GM18502 (cell line): ENCODE data around the gene PATJ.
"Not testable (repeated sequence)": the region's sequence is repeated elsewhere in the genome, so short reads cannot be mapped to it uniquely, and the experiment has no call there.

Experiments
- ATAC-seq: cut with Tn5 transposase; IDR thresholded peaks from one replicate; pipeline ENCODE4 v1.9.1; 2021; ENCODE audit warnings: mild to moderate bottlenecking; ENCODE audit not compliant: unreplicated experiment, poor library complexity

PATJ gene

GRCh38 chr1:61936839-61937238, 194.6 kb downstream of the PATJ start:
- ATAC-seq = no peak

GRCh38 chr1:61941794-61942193, 199.5 kb downstream of the PATJ start:
- no peak for ATAC-seq

- no peak for ATAC-seq
Observed at GRCh38 chr1:61942856-61943255, 200.6 kb downstream of the PATJ start.

GRCh38 chr1:61948685-61949084, 206.4 kb downstream of the PATJ start:
- ATAC-seq = not testable (repeated sequence)

- ATAC-seq = no peak
Observed at GRCh38 chr1:61950418-61950817, 208.1 kb downstream of the PATJ start.

- ATAC-seq = no peak
Observed at GRCh38 chr1:61951731-61952580, 209.7 kb downstream of the PATJ start.

GRCh38 chr1:61952675-61953074, 210.4 kb downstream of the PATJ start:
- ATAC-seq = no peak

- no peak for ATAC-seq
Observed at GRCh38 chr1:61953076-61953789, 211.0 kb downstream of the PATJ start.

- ATAC-seq = no peak
Observed at GRCh38 chr1:61953790-61954150, 211.5 kb downstream of the PATJ start.

GRCh38 chr1:61955261-61955660, 213.0 kb downstream of the PATJ start:
- no peak for ATAC-seq

- ATAC-seq = no peak
Observed at GRCh38 chr1:61956016-61956645, 213.9 kb downstream of the PATJ start.

GRCh38 chr1:61956784-61957183, 214.5 kb downstream of the PATJ start:
- no peak for ATAC-seq

- no peak for ATAC-seq
Observed at GRCh38 chr1:61961009-61961408, 218.7 kb downstream of the PATJ start.

- ATAC-seq = no peak
Observed at GRCh38 chr1:61962631-61963030, 220.4 kb downstream of the PATJ start.

- ATAC-seq = not testable (repeated sequence)
Observed at GRCh38 chr1:61966450-61967225, 224.4 kb downstream of the PATJ start.

GRCh38 chr1:61967750-61968149, 225.5 kb downstream of the PATJ start:
- ATAC-seq = no peak

- ATAC-seq = no peak
Observed at GRCh38 chr1:61968869-61969268, 226.6 kb downstream of the PATJ start.

GRCh38 chr1:61973100-61973837, 231.0 kb downstream of the PATJ start:
- no peak for ATAC-seq

GRCh38 chr1:61975638-61976037, 233.4 kb downstream of the PATJ start:
- ATAC-seq = no peak

- ATAC-seq = no peak
Observed at GRCh38 chr1:61976566-61976965, 234.3 kb downstream of the PATJ start.
